GM12878 (cell line): ENCODE results near the gene CD84. TPM values are rescaled to one million over a fixed set of nuclear protein-coding genes. Genes with fewer than 3 reads are reported as not detected.
"Not testable (repeated sequence)": the region's sequence is repeated elsewhere in the genome, so short reads cannot be mapped to it uniquely, and the experiment has no call there.

Experiments
- ATAC-seq: fragments of 200-7000 bp; cut with Tn5 transposase; 3 replicates; pipeline ENCODE4 v1.9.1; 2020; ENCODE audit warnings: mild to moderate bottlenecking, moderate library complexity
- BruUV-seq: library from RNA; stranded (reverse); fragments of 400-500 nt; replicated peaks from 2 replicates; lab custom pipeline; 2021; lab: Mats Ljungman, UMichigan
- CTCF ChIA-PET: fragments of 300-600 bp; sonication (Branson Sonifier 250); formaldehyde crosslinking; extraction: SDS; loops from one replicate; lab custom pipeline; 2021; ENCODE audit warnings: inconsistent platforms; lab: Yijun Ruan, JAX
- POLR2A ChIA-PET: fragments of 350-600 bp; formaldehyde crosslinking; extraction: SDS; loops from one replicate; lab custom pipeline; 2021; ENCODE audit warnings: inconsistent platforms; lab: Charles Lee
- RAD21 ChIA-PET: fragments of 300-600 bp; sonication (Branson Sonifier 250); formaldehyde crosslinking; loops from one replicate; lab custom pipeline; 2023; ENCODE audit warnings: antibody characterized with exemption; ENCODE audit not compliant: unreplicated experiment; lab: Charles Lee
- SMC1A ChIA-PET: fragments of 300-600 bp; sonication (Branson Sonifier 250); formaldehyde crosslinking; loops from one replicate; lab custom pipeline; 2023; ENCODE audit not compliant: unreplicated experiment, uncharacterized antibody; lab: Charles Lee
- DNase-seq: peaks from one replicate; pipeline ENCODE4 v3.0.0-alpha.2; 2011; ENCODE audit warnings: low read depth, low spot score
- FAIRE-seq: peaks from 3 replicates; lab custom pipeline; 2011; peaks lifted over from hg19 to GRCh38; lab: Jason Lieb, UNC
- H2AFZ ChIP-seq: 2 replicates; pipeline ENCODE4 v1.6.0; 2011; ENCODE audit warnings: low read depth, low read length, control low read depth; ENCODE audit not compliant: control insufficient read depth
- H3K27ac ChIP-seq: 2 replicates; pipeline ENCODE4 v1.5.1; 2011; ENCODE audit warnings: control low read depth; ENCODE audit not compliant: control insufficient read depth, insufficient read depth
- H3K27me3 ChIP-seq, 2 experiments: replicated peaks in 1 of 2; 2 replicates each; pipeline versions ENCODE4 v1.6.0 to v1.6.1; 2011; ENCODE audit warnings: low read length in 1 of 2; ENCODE audit not compliant: control insufficient read depth in 2 of 2, insufficient read depth in 2 of 2
- H3K36me3 ChIP-seq, 2 experiments: 2 replicates each; pipeline ENCODE4 v1.5.1; 2011; ENCODE audit warnings: low read length in 1 of 2; ENCODE audit not compliant: control insufficient read depth in 2 of 2, insufficient read depth in 2 of 2
- H3K4me1 ChIP-seq: 2 replicates; pipeline ENCODE4 v1.6.1; 2011; ENCODE audit warnings: mild to moderate bottlenecking, low read length, moderate library complexity, mixed read lengths; ENCODE audit not compliant: control insufficient read depth, insufficient read depth
- H3K4me2 ChIP-seq: 2 replicates; pipeline ENCODE4 v1.6.0; 2011; ENCODE audit warnings: control low read depth; ENCODE audit not compliant: control insufficient read depth, insufficient read depth
- H3K4me3 ChIP-seq: fragments of 200-600 bp; sonication (generic); 2 replicates; pipeline ENCODE4 v1.5.1; 2016
- H3K79me2 ChIP-seq: 2 replicates; pipeline ENCODE4 v1.6.0; 2011; ENCODE audit warnings: low read length; ENCODE audit not compliant: control insufficient read depth, insufficient read depth
- H3K9ac ChIP-seq: 2 replicates; pipeline ENCODE4 v1.8.0; 2011; ENCODE audit warnings: low read length, control low read depth, mixed read lengths; ENCODE audit not compliant: control insufficient read depth, insufficient read depth
- H3K9me3 ChIP-seq: replicated peaks from 3 replicates; pipeline ENCODE4 v1.5.1; 2011; ENCODE audit warnings: mild to moderate bottlenecking, low read length; ENCODE audit not compliant: control insufficient read depth, insufficient read depth
- H4K20me1 ChIP-seq: 2 replicates; pipeline ENCODE4 v1.6.0; 2011; ENCODE audit not compliant: control insufficient read depth, insufficient read depth
- BCL11A ChIP-seq: IDR thresholded peaks from 2 replicates; pipeline ENCODE4 v1.6.1; 2011; ENCODE audit warnings: low read depth, low read length
- CBFB ChIP-seq: IDR thresholded peaks from 2 replicates; pipeline ENCODE4 v1.6.1; 2016; ENCODE audit warnings: antibody characterized with exemption, low read depth
- CTCF ChIP-seq, 3 experiments: IDR thresholded peaks in 2 of 3; conservative IDR thresholded peaks in 1 of 3; 2 replicates each; pipeline ENCODE4 v1.5.1; 2011; ENCODE audit warnings: low read depth in 3 of 3, low read length in 3 of 3, mild to moderate bottlenecking in 3 of 3, control low read depth in 2 of 3, moderate library complexity in 2 of 3, inconsistent platforms in 1 of 3, mixed read lengths in 1 of 3; ENCODE audit not compliant: control insufficient read depth in 2 of 3, insufficient read depth in 1 of 3; ENCODE audit errors: extremely low read depth in 1 of 3
- KAT2A ChIP-seq: conservative IDR thresholded peaks from 2 replicates; pipeline ENCODE4 v1.6.1; 2011; ENCODE audit warnings: low read depth, low read length; ENCODE audit not compliant: control insufficient read depth
- RB1 ChIP-seq: fragments of 450-650 bp; formaldehyde crosslinking; IDR thresholded peaks from 2 replicates; pipeline ENCODE4 v1.6.1; 2017; ENCODE audit warnings: mild to moderate bottlenecking, borderline replicate concordance
- RCOR1 ChIP-seq: conservative IDR thresholded peaks from 2 replicates; pipeline ENCODE4 v1.6.1; 2012; ENCODE audit warnings: low read depth, low read length, improper control_type of control experiment
- RUNX3 ChIP-seq: IDR thresholded peaks from 2 replicates; pipeline ENCODE4 v1.6.1; 2012; ENCODE audit warnings: low read length, inconsistent platforms
- SREBF1 ChIP-seq: IDR thresholded peaks from 2 replicates; pipeline ENCODE4 v1.6.1; 2012; ENCODE audit warnings: mild to moderate bottlenecking, low read length
- YY1 ChIP-seq: IDR thresholded peaks from 2 replicates; pipeline ENCODE4 v1.6.1; 2011; ENCODE audit warnings: low read depth, mild to moderate bottlenecking, low read length
- WGBS: methylation state at CpG from one replicate; pipeline ENCODE4 v1.1.6; 2016; ENCODE audit warnings: low lambda C conversion rate; ENCODE audit not compliant: insufficient replicate concordance, insufficient coverage; ENCODE audit errors: missing lambda C conversion rate; 5-methylcytosine and 5-hydroxymethylcytosine counted together
- in situ Hi-C: fragments of 300-500 bp; cut with MboI; formaldehyde crosslinking; loops from 9 replicates; pipeline ENCODE4 v1.14.3; 2018; ENCODE audit warnings: mixed read lengths
- intact Hi-C: fragments of 100-400 bp; cut with micrococcal nuclease; formaldehyde crosslinking; loops from one replicate; pipeline ENCODE4 v1.14.2; 2022; ENCODE audit not compliant: unreplicated experiment
- polyA plus RNA-seq, 11 experiments: library from polyadenylated mRNA; depleted of rRNA in 4 of 11; unstranded in 6 of 11; stranded (reverse) in 5 of 11; fragments of >200 nt; fragmentation: Nextera tagmentation in 4 of 11; fragmentation: Illumina TruSeq in 1 of 11; extraction: Ambion mirVana in 4 of 11; extraction: Trizol in 1 of 11; gene quantifications; 1 replicate in 1 of 11; 2 replicates in 10 of 11; pipeline versions ENCODE4 v1.2.1 to v1.2.3, GENCODE V29; 2011 to 2016; ENCODE audit warnings: inconsistent platforms in 2 of 11, missing spikeins in 2 of 11, low read depth in 1 of 11
- total RNA-seq, 4 experiments: library from RNA; depleted of rRNA in 3 of 4; stranded (reverse); fragments of >200 nt in 3 of 4; fragmentation: Illumina TruSeq in 1 of 4; extraction: Trizol in 1 of 4; gene quantifications; 2 replicates each; pipeline versions ENCODE4 v1.2.1 to v1.2.3, GENCODE V29; 2013 to 2021
- TF ChIP-seq, protein P1 (sequence below): IDR thresholded peaks from 2 replicates; pipeline ENCODE4 v1.6.1; 2012; ENCODE audit warnings: low read length, inconsistent platforms

Gene CD84
- total and polyA plus RNA-seq, 10 of the 15 experiments (the other 5 are each of a cell fraction or from before 2014, with no cell fraction given), result 3.4 to 20.3 (median 11.7) TPM

GRCh38 chr1:160562745-160563144 is 16.6 kb downstream of the CD84 start:
- ATAC-seq, H3K4me2 ChIP-seq, in situ Hi-C loops, H4K20me1 ChIP-seq: not testable (repeated sequence)
- 51% methylated on average over 2 of the region's 2 CpGs for WGBS
- TF ChIP-seq RUNX3, result 0 out of 2 replicates have a peak, but pooled peaks have one; percentile 8
- TF ChIP-seq, all 136 proteins: peak for 1; not testable (repeated sequence) for 135
- DNase-seq, H2AFZ ChIP-seq, intact Hi-C loops, H3K4me3 ChIP-seq, H3K27me3 ChIP-seq, H3K79me2 ChIP-seq, BruUV-seq, H3K9me3 ChIP-seq, H3K9ac ChIP-seq, H3K36me3 ChIP-seq, H3K27ac ChIP-seq, FAIRE-seq, H3K4me1 ChIP-seq: not testable (repeated sequence)
- CTCF ChIA-PET, result interaction anchor here (1.2 to 2.6 kb wide), 3 partner anchors 9 to 23 kb away, joined by 4 to 9 read pairs (median 8); no protein-coding TSS in a partner anchor
- SMC1A ChIA-PET, result interaction anchor here (2.5 to 30.0 kb wide), 3 partner anchors 14 to 36 kb away, joined by 6 to 735 read pairs (median 133); partner anchors contain the start of gene CD84
- POLR2A ChIA-PET, result interaction anchor here (6.8 kb wide), 1 partner anchor 9 kb away, joined by 43 read pairs; no protein-coding TSS in a partner anchor
- RAD21 ChIA-PET, result interaction anchor here (2.7 to 4.3 kb wide), 2 partner anchors 14 to 42 kb away, joined by 8 to 12 read pairs; no protein-coding TSS in a partner anchor

- ChIA-PET SMC1A (interaction anchor here (1.2 to 30.0 kb wide), 6 partner anchors 7 to 131 kb away, joined by 3 to 735 read pairs (median 16); partner anchors contain the start of gene CD84), CTCF (interaction anchor here (1.0 to 3.2 kb wide), 7 partner anchors 8 to 44 kb away, joined by 3 to 12 read pairs (median 4); no protein-coding TSS in a partner anchor), RAD21 (interaction anchor here (1.1 to 4.3 kb wide), 4 partner anchors 7 to 44 kb away, joined by 3 to 12 read pairs (median 6); no protein-coding TSS in a partner anchor), POLR2A (interaction anchor here (1.2 to 2.5 kb wide), 5 partner anchors 8 to 46 kb away, joined by 3 to 14 read pairs (median 4); no protein-coding TSS in a partner anchor)
- H4K20me1 ChIP-seq, result no peaks in the 10 kb centered on the region
- H2AFZ ChIP-seq, result no peak overlapping the region
- no peak overlapping the region for H3K27ac ChIP-seq
- no peak overlapping the region for H3K9ac ChIP-seq
- no peak overlapping the region for H3K4me3 ChIP-seq
- intact Hi-C loops (no loop called here), in situ Hi-C loops (no loop called here)
- H3K79me2 ChIP-seq, result peaks cover 8% of the 10 kb centered on the region
- TF ChIP-seq, protein P1, sequence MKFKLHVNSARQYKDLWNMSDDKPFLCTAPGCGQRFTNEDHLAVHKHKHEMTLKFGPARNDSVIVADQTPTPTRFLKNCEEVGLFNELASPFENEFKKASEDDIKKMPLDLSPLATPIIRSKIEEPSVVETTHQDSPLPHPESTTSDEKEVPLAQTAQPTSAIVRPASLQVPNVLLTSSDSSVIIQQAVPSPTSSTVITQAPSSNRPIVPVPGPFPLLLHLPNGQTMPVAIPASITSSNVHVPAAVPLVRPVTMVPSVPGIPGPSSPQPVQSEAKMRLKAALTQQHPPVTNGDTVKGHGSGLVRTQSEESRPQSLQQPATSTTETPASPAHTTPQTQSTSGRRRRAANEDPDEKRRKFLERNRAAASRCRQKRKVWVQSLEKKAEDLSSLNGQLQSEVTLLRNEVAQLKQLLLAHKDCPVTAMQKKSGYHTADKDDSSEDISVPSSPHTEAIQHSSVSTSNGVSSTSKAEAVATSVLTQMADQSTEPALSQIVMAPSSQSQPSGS, result no peak
- no peak for TF ChIP-seq SREBF1
- no peak for TF ChIP-seq RB1
- no peak for TF ChIP-seq KAT2A
- no peak for TF ChIP-seq RCOR1
- no peak for TF ChIP-seq CTCF (IDR thresholded peaks at IDR 0.05 in 2 of 3, conservative IDR thresholded peaks at IDR 0.05 in 1 of 3; ENCODE audit: control insufficient read depth in 2 of 3, extremely low read depth in 1 of 3, insufficient read depth in 1 of 3, low read depth in 3 of 3, low read length in 3 of 3)
- TF ChIP-seq CBFB, result no peak
- no peak for TF ChIP-seq BCL11A
- no peak for TF ChIP-seq YY1
- H3K9me3 ChIP-seq, result peaks cover 10% of the 10 kb centered on the region; the same call in 2 of the 3 replicates
- no TSS peak for BruUV-seq
- FAIRE-seq (no peak), ATAC-seq (no peak), DNase-seq (no peak)
- H3K4me2 ChIP-seq, result no peak overlapping the region
- no peaks in the 10 kb centered on the region for H3K36me3 ChIP-seq
- H3K4me1 ChIP-seq, result no peaks in the 10 kb centered on the region; the same call in 1 of the 2 replicates
- no peaks in the 10 kb centered on the region for H3K27me3 ChIP-seq
Measured at GRCh38 chr1:160560806-160561205, 18.5 kb downstream of the CD84 start.
